ENCODE results near the gene PAPSS1.

DNA sequence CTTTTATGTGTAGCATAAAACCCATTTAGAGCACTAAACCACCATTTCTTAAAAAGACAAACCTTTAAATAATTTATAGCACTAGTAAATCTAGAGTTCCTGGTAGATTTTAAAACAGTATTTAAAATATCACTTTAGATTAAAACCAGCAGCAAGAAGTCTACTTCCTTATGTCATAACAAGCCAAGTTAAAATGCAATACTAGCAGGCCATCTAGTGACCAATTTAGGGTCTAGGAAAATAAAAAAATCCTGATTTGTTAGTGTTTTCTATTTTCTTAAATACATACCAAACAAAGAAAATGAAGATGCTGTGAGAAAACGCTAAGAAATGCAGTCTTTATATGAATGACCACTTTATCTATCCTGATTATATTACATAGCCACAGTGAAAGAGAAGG is 53.9 kb downstream of the PAPSS1 start:
- no peak for TF ChIP-seq POLR2A (IDR thresholded peaks at IDR 0.05)
- TF ChIP-seq, protein P1, sequence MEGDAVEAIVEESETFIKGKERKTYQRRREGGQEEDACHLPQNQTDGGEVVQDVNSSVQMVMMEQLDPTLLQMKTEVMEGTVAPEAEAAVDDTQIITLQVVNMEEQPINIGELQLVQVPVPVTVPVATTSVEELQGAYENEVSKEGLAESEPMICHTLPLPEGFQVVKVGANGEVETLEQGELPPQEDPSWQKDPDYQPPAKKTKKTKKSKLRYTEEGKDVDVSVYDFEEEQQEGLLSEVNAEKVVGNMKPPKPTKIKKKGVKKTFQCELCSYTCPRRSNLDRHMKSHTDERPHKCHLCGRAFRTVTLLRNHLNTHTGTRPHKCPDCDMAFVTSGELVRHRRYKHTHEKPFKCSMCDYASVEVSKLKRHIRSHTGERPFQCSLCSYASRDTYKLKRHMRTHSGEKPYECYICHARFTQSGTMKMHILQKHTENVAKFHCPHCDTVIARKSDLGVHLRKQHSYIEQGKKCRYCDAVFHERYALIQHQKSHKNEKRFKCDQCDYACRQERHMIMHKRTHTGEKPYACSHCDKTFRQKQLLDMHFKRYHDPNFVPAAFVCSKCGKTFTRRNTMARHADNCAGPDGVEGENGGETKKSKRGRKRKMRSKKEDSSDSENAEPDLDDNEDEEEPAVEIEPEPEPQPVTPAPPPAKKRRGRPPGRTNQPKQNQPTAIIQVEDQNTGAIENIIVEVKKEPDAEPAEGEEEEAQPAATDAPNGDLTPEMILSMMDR (IDR thresholded peaks at IDR 0.05 in 8 of 11, conservative IDR thresholded peaks at IDR 0.05 in 3 of 11): no peak
- TF ChIP-seq POLR2AphosphoS5 (IDR thresholded peaks at IDR 0.05): no peak
